SU-DHL-6 (cell line): ENCODE data around the gene HTR4.

Experiments used
- H2AFZ ChIP-seq: fragments of 200-600 bp; sonication (generic); 2 replicates; pipeline ENCODE4 v1.6.1; 2014; ENCODE audit warnings: low read depth, mild to moderate bottlenecking, moderate library complexity, mixed read lengths, antibody characterized with exemption, low read length; ENCODE audit not compliant: severe bottlenecking
- H3F3A ChIP-seq: fragments of 200-600 bp; shearing (Covaris generic); 2 replicates; pipeline ENCODE4 v1.6.0; 2016; ENCODE audit warnings: antibody characterized with exemption, mild to moderate bottlenecking; ENCODE audit not compliant: insufficient read depth
- H3K27ac ChIP-seq: fragments of 200-600 bp; sonication (generic); 2 replicates; pipeline ENCODE4 v1.5.1; 2016; ENCODE audit warnings: low read depth, mild to moderate bottlenecking, low read length, moderate library complexity, mixed read lengths
- H3K27me3 ChIP-seq: fragments of 200-600 bp; sonication (generic), shearing (Covaris generic); 2 replicates; pipeline ENCODE4 v1.6.0; 2014; ENCODE audit warnings: mild to moderate bottlenecking, low read length
- H3K36me3 ChIP-seq: fragments of 200-600 bp; sonication (generic); 2 replicates; pipeline ENCODE4 v1.6.1; 2014; ENCODE audit warnings: mild to moderate bottlenecking, low read length, mixed read lengths
- H3K4me2 ChIP-seq: fragments of 300-600, 200-600 bp; shearing (Covaris generic), sonication (generic); 2 replicates; pipeline ENCODE4 v1.6.0; 2014; ENCODE audit warnings: low read length, low read depth, mild to moderate bottlenecking; ENCODE audit not compliant: poor library complexity, severe bottlenecking
- H3K4me3 ChIP-seq: fragments of 200-600 bp; sonication (generic); 2 replicates; pipeline ENCODE4 v1.5.1; 2014; ENCODE audit warnings: antibody characterized with exemption, low read length, mild to moderate bottlenecking, mixed read lengths; ENCODE audit not compliant: insufficient read depth, poor library complexity, severe bottlenecking
- H3K79me2 ChIP-seq: fragments of 200-600 bp; sonication (generic); 2 replicates; pipeline ENCODE4 v1.6.1; 2014; ENCODE audit warnings: mild to moderate bottlenecking, low read length, moderate library complexity; ENCODE audit not compliant: insufficient read depth
- H3K9ac ChIP-seq: fragments of 200-600 bp; sonication (generic); 2 replicates; pipeline ENCODE4 v1.7.0; 2014; ENCODE audit warnings: mild to moderate bottlenecking, low read length
- H3K9me2 ChIP-seq: fragments of 200-600 bp; sonication (generic); replicated peaks from 2 replicates; pipeline ENCODE4 v1.6.1; 2014; ENCODE audit warnings: low read length; ENCODE audit not compliant: insufficient read depth
- H3K9me3 ChIP-seq: fragments of 200-600 bp; sonication (generic); 2 replicates; pipeline ENCODE4 v1.6.1; 2014; ENCODE audit warnings: low read length, mixed read lengths; ENCODE audit not compliant: insufficient read depth
- H4K20me1 ChIP-seq: fragments of 200-600 bp; sonication (generic); 2 replicates; pipeline ENCODE4 v1.6.1; 2014; ENCODE audit warnings: low read depth, mild to moderate bottlenecking, antibody characterized with exemption, low read length, moderate library complexity, mixed read lengths
- CTCF ChIP-seq: fragments of 200-600 bp; sonication (generic); IDR thresholded peaks from one replicate; pipeline ENCODE4 v1.5.1; 2017; ENCODE audit warnings: antibody characterized with exemption, mild to moderate bottlenecking, low read length, moderate library complexity; ENCODE audit not compliant: insufficient read depth, poor library complexity, severe bottlenecking
- EZH2phosphoT487 ChIP-seq: fragments of 200-600 bp; sonication (generic), shearing (Covaris generic); conservative IDR thresholded peaks from 2 replicates; pipeline ENCODE4 v1.6.1; 2018; ENCODE audit warnings: mild to moderate bottlenecking, antibody characterized with exemption, low read length, moderate library complexity, mixed read lengths

The HTR4 gene

DNA sequence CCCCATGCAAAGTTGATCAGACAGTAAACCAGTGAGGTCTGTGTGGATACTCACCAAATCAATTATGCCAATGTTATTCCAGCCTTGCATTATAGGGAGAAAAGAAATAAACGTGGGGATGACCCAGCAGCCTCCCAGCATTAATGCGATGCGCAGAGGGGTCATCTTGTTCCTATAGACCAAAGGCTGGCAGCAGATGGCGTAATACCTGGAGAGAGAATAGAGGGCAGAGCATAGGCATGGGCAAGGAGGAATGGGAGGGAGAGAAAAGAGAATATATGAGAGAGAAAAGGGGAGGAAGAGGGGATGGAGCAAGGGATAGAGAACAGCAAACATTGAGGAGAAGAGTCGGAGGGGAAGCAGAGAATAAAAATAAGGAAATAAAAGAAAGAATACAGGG, 131.2 kb downstream of the HTR4 start:
- TF ChIP-seq EZH2phosphoT487 = no peak
- TF ChIP-seq CTCF = no peak
- H3K4me3 ChIP-seq = no peak overlapping the region
- H3K79me2 ChIP-seq = no peaks in the 10 kb centered on the region
- H3F3A ChIP-seq = no peaks in the 10 kb centered on the region
- no peaks in the 10 kb centered on the region for H3K36me3 ChIP-seq
- H3K27me3 ChIP-seq = no peaks in the 10 kb centered on the region
- H2AFZ ChIP-seq = no peak overlapping the region
- H3K9me3 ChIP-seq = no peaks in the 10 kb centered on the region
- no peak overlapping the region for H3K9ac ChIP-seq
- no peaks in the 10 kb centered on the region for H3K9me2 ChIP-seq
- no peak overlapping the region for H3K27ac ChIP-seq
- no peaks in the 10 kb centered on the region for H4K20me1 ChIP-seq
- no peak overlapping the region for H3K4me2 ChIP-seq

DNA sequence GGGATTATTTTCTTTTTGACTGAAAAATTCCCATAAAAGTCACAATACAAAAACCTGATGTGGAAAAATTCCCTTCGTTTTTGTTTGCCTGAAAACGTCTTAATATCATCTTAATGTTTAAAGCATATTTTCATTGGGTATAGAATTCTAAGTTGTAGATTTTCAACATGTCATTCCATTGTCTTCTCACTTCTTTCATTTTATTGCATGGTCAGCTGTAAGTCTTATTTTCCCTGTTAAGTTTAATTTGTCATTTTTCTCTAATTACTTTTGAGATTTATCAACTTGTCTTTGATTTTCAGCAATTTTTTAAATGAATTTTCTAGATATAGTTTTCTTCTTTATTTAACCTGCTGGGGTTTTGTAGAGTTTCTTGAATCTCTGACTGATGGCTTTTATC, 138.9 kb downstream of the HTR4 start:
- no peaks in the 10 kb centered on the region for H3F3A ChIP-seq
- no peaks in the 10 kb centered on the region for H3K9me2 ChIP-seq
- no peak overlapping the region for H2AFZ ChIP-seq
- no peaks in the 10 kb centered on the region for H3K27me3 ChIP-seq
- TF ChIP-seq CTCF (no peak), EZH2phosphoT487 (no peak)
- no peaks in the 10 kb centered on the region for H3K9me3 ChIP-seq
- no peak overlapping the region for H3K9ac ChIP-seq
- H3K79me2 ChIP-seq = no peaks in the 10 kb centered on the region
- H3K36me3 ChIP-seq = no peaks in the 10 kb centered on the region
- no peak overlapping the region for H3K27ac ChIP-seq
- H3K4me2 ChIP-seq = no peak overlapping the region
- no peak overlapping the region for H3K4me3 ChIP-seq
- no peaks in the 10 kb centered on the region for H4K20me1 ChIP-seq

DNA sequence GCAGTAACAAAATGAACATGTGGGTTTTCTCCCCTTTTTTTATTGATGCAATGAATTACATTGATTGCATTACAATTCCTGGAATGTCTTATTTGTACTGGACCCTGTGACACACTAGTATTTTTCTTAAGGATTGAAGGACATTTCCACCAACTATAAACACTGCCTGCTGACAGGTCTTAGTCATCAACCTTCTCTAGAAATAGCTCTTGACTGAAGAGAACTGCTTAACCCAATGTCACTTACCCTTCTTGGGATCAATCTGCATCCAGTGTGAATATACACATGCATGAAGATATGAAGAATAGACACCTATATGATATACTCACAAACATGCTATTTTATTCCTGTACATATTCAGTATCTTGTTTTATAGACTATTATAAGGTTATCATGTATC, 140.0 kb downstream of the HTR4 start:
- H3K4me3 ChIP-seq = no peak overlapping the region
- H3K9me2 ChIP-seq = no peaks in the 10 kb centered on the region
- no peak overlapping the region for H2AFZ ChIP-seq
- no peak overlapping the region for H3K27ac ChIP-seq
- no peaks in the 10 kb centered on the region for H4K20me1 ChIP-seq
- no peak overlapping the region for H3K4me2 ChIP-seq
- TF ChIP-seq CTCF (no peak), EZH2phosphoT487 (no peak)
- H3K27me3 ChIP-seq = no peaks in the 10 kb centered on the region
- no peaks in the 10 kb centered on the region for H3K36me3 ChIP-seq
- H3K9ac ChIP-seq = no peak overlapping the region
- H3K9me3 ChIP-seq = no peaks in the 10 kb centered on the region
- no peaks in the 10 kb centered on the region for H3F3A ChIP-seq
- H3K79me2 ChIP-seq = no peaks in the 10 kb centered on the region

DNA sequence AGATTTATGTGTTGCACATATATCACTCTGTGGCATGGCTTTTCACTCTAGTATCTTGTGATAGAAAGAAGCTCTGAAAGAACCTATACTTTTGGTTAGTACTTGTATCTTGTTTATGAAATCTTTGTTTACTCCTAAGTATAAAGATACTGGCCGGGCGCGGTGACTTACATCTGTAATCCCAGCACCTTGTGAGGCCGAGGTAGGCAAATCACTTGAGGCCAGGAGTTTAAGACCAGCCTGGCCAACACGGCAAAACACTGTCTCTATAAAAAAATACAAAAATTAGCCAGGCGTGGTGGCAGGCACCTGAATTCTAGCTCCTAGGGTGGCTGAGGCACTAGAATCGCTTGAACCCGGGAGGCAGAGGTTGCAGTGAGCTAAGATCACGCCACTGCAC, 141.8 kb downstream of the HTR4 start:
- Histone ChIP-seq H3K9ac (no peak overlapping the region), H3K4me3 (no peak overlapping the region), H2AFZ (no peak overlapping the region), H3K9me2 (no peaks in the 10 kb centered on the region), H3K79me2 (no peaks in the 10 kb centered on the region), H3K27ac (no peak overlapping the region), H3F3A (no peaks in the 10 kb centered on the region), H3K36me3 (no peaks in the 10 kb centered on the region), H3K4me2 (no peak overlapping the region), H3K27me3 (no peaks in the 10 kb centered on the region), H4K20me1 (no peaks in the 10 kb centered on the region), H3K9me3 (no peaks in the 10 kb centered on the region)
- TF ChIP-seq EZH2phosphoT487 (no peak), CTCF (no peak)
